ENCODE results near the gene CAMTA1. TPM values are rescaled to one million over a fixed set of nuclear protein-coding genes. Genes with fewer than 3 reads are reported as not detected.

The CAMTA1 gene
- polyA plus RNA-seq, 1 experiment, result 23.1 TPM

DNA sequence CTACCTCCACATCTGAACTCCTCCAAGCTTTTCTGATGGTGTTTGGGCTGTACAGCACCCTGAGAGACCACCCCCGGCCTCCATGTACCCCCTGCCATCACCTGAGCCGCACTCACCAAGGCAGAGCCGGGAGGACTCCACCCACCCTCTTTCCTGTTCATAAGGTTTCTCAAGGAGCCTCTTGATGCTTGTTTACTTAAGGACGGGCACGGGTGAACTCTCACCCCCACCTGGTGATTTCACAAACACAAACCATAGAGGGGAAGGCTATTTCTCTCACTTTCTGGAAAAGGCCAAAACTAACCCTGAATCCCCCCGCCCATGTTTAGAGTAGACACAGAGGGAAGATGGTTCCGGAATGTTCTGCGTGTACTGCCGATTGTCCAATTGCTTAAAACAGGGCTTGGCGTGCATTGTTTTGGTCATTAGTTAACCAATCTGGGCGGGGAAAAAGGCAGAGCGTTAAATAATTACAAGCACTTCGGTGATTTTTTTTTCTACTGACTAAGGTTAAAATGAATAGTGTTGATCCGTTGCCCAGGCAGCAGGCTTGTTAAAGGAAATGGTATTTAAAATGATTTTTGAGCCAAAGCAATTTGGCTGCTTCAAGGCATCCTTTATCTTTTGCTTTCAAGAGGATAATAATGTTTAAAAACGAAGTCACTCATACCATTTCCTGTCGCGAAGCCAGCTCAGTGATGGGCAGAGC, 706.0 kb downstream of the CAMTA1 start:
- no peaks in the 10 kb centered on the region for H3K27me3 ChIP-seq (ENCODE audit: control insufficient read depth, insufficient read depth, low read length)
- POLR2A ChIA-PET, result no interaction called here
- CTCF ChIA-PET, result no interaction called here
- no peak overlapping the region for H3K4me3 ChIP-seq (ENCODE audit: low read depth, low read length)
- H3K36me3 ChIP-seq (ENCODE audit: control insufficient read depth, insufficient read depth, low read length), result no peaks in the 10 kb centered on the region
- TF ChIP-seq CTCF (IDR thresholded peaks at IDR 0.05; ENCODE audit: insufficient read depth, low read depth, low read length), result no peak
- peak; percentile 31 for DNase-seq (ENCODE audit: low read depth)

DNA sequence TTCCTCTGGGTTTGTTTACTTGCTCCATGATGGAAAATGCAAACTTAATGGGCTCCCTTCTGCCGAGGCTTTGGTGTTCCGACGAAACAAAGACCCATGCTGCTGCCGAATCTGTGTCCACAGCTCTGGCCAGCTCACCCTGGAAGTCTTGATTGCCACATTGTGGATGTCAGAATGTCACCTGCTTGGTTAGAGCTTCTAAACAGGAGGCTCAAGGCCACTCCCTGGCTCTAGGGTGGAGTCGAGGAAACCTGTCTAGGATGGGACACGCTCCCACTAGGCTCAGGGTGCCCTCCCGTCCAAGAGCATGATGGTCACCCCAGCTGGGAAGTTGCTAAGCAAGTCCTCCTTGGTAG, 706.5 kb downstream of the CAMTA1 start:
- no peaks in the 10 kb centered on the region for H3K27me3 ChIP-seq (ENCODE audit: control insufficient read depth, insufficient read depth, low read length)
- CTCF ChIA-PET, result no interaction called here
- no peak for DNase-seq (ENCODE audit: low read depth)
- no peak for TF ChIP-seq CTCF (IDR thresholded peaks at IDR 0.05; ENCODE audit: insufficient read depth, low read depth, low read length)
- POLR2A ChIA-PET, result no interaction called here
- no peak overlapping the region for H3K4me3 ChIP-seq (ENCODE audit: low read depth, low read length)
- no peaks in the 10 kb centered on the region for H3K36me3 ChIP-seq (ENCODE audit: control insufficient read depth, insufficient read depth, low read length)

DNA sequence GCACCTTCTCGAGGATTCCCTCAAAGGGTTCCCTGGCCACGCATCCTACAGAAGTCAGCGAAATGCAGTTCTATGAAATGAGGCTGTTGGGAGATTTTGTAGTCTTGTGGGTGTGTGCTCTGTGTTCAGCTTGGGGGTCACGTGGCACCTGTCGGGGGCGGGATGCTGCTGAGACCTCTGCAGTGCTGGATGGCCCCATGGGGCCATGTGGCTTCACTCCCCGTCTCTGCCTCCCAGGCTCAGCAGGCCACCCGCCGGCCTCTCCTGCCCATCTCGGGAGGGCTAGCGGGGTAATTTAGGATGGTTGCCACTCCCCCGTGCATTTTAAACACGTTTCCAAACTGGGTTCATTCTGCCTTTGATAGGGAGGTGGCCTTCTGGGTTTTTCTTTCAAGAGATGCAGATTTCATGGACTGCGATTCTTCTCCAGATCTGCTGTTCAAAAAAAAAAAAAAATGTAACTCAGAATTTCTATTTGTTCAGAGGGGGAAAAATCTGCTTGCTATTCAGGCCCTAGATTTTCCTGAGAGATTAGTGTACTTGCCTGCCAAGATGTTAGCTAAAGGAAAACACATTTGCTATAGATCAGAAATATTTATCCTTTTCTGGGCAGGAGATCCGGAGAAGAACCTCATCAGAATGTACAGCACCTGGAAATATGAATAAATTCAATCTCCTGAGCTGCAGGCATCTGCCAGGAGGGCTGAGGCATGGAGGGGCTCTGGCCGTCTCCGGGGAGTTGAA, 708.6 kb downstream of the CAMTA1 start:
- no peak for TF ChIP-seq CTCF (IDR thresholded peaks at IDR 0.05; ENCODE audit: insufficient read depth, low read depth, low read length)
- CTCF ChIA-PET, result interaction anchor here (0.6 to 0.7 kb wide), 2 partner anchors 12 to 19 kb away, joined by 3 read pairs; no protein-coding TSS in a partner anchor
- no peak for DNase-seq (ENCODE audit: low read depth)
- H3K4me3 ChIP-seq (ENCODE audit: low read depth, low read length), result no peak overlapping the region
- POLR2A ChIA-PET, result no interaction called here
- no peaks in the 10 kb centered on the region for H3K27me3 ChIP-seq (ENCODE audit: control insufficient read depth, insufficient read depth, low read length)
- H3K36me3 ChIP-seq (ENCODE audit: control insufficient read depth, insufficient read depth, low read length), result no peaks in the 10 kb centered on the region

- ChIA-PET POLR2A (no interaction called here), CTCF (no interaction called here)
- Histone ChIP-seq H3K4me3 (ENCODE audit: low read depth, low read length) (no peak overlapping the region), H3K36me3 (ENCODE audit: control insufficient read depth, insufficient read depth, low read length) (no peaks in the 10 kb centered on the region), H3K27me3 (ENCODE audit: control insufficient read depth, insufficient read depth, low read length) (no peaks in the 10 kb centered on the region)
- TF ChIP-seq CTCF (IDR thresholded peaks at IDR 0.05; ENCODE audit: insufficient read depth, low read depth, low read length), result no peak
- no peak for DNase-seq (ENCODE audit: low read depth)
Observed at GRCh38 chr1:7495962-7496361, 710.7 kb downstream of the CAMTA1 start.

GRCh38 chr1:7497107-7497637, 711.9 kb downstream of the CAMTA1 start:
- no peak for TF ChIP-seq CTCF (IDR thresholded peaks at IDR 0.05; ENCODE audit: insufficient read depth, low read depth, low read length)
- H3K4me3 ChIP-seq (ENCODE audit: low read depth, low read length), result no peak overlapping the region
- DNase-seq (ENCODE audit: low read depth), result no peak
- POLR2A ChIA-PET, result no interaction called here
- H3K27me3 ChIP-seq (ENCODE audit: control insufficient read depth, insufficient read depth, low read length), result no peaks in the 10 kb centered on the region
- no peaks in the 10 kb centered on the region for H3K36me3 ChIP-seq (ENCODE audit: control insufficient read depth, insufficient read depth, low read length)
- CTCF ChIA-PET, result interaction anchor here (0.6 kb wide), 1 partner anchor 31 kb away, joined by 3 read pairs; no protein-coding TSS in a partner anchor
